GM21576 (cell line): ENCODE data around the gene GAB1.

ENCODE experiments used
- ATAC-seq: cut with Tn5 transposase; IDR thresholded peaks from one replicate; pipeline ENCODE4 v1.9.1; 2021; ENCODE audit warnings: mild to moderate bottlenecking, moderate library complexity; ENCODE audit not compliant: unreplicated experiment

The GAB1 gene

GRCh38 chr4:143383005-143383574 lies 46.4 kb downstream of the GAB1 start:
- no peak for ATAC-seq

- no peak for ATAC-seq
These were observed 47.8 kb downstream of the GAB1 start for GRCh38 chr4:143384381-143384994.

GRCh38 chr4:143386812-143387211 lies 50.1 kb downstream of the GAB1 start:
- no peak for ATAC-seq

- ATAC-seq = no peak
These were observed 53.0 kb downstream of the GAB1 start for GRCh38 chr4:143389579-143390195.

GRCh38 chr4:143390764-143391163 lies 54.1 kb downstream of the GAB1 start:
- no peak for ATAC-seq

- ATAC-seq = no peak
These were observed 54.6 kb downstream of the GAB1 start for GRCh38 chr4:143391261-143391660.

GRCh38 chr4:143391895-143392294 lies 55.2 kb downstream of the GAB1 start:
- no peak for ATAC-seq

GRCh38 chr4:143393195-143393594 lies 56.5 kb downstream of the GAB1 start:
- ATAC-seq = no peak

- no peak for ATAC-seq
These were observed 58.2 kb downstream of the GAB1 start for GRCh38 chr4:143394739-143395453.

GRCh38 chr4:143396695-143397094 lies 60.0 kb downstream of the GAB1 start:
- ATAC-seq = no peak

- no peak for ATAC-seq
These were observed 60.7 kb downstream of the GAB1 start for GRCh38 chr4:143397335-143397734.

GRCh38 chr4:143397887-143398286 lies 61.2 kb downstream of the GAB1 start:
- no peak for ATAC-seq

GRCh38 chr4:143399113-143399949 lies 62.7 kb downstream of the GAB1 start:
- ATAC-seq = peak; percentile 51

GRCh38 chr4:143400082-143400481 lies 63.4 kb downstream of the GAB1 start:
- ATAC-seq = no peak

GRCh38 chr4:143402776-143403552 lies 66.3 kb downstream of the GAB1 start:
- ATAC-seq = no peak

- no peak for ATAC-seq
These were observed 66.8 kb downstream of the GAB1 start for GRCh38 chr4:143403553-143403820.

- ATAC-seq = peak; percentile 95
These were observed 67.9 kb downstream of the GAB1 start for GRCh38 chr4:143404555-143404954.

- no peak for ATAC-seq
These were observed 68.5 kb downstream of the GAB1 start for GRCh38 chr4:143405075-143405730.

- no peak for ATAC-seq
These were observed 69.8 kb downstream of the GAB1 start for GRCh38 chr4:143406523-143406922.

- ATAC-seq = no peak
These were observed 70.8 kb downstream of the GAB1 start for GRCh38 chr4:143407474-143407873.
